ENCODE results near the gene ZNF133.
"Not testable (repeated sequence)": the region's sequence is repeated elsewhere in the genome, so short reads cannot be mapped to it uniquely, and the experiment has no call there.

ZNF133 gene

DNA sequence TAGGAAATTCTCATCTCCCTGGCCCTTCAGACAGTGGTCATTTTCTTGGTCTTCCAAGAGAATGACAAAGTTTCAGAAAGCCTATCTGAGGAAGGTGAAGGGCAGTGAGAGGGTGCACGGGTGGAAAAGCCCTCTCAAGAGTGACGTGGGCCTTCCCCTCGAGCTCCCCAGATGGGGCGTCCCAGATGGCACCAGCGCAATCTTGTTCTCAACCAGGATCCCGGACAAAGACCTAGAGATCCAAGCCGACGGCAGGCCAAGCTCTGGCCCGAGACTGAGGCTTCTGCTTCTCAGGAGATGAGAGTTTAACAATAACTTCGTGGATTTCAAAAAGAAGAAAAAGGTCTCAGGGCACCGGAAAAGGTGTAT lies 797 bp upstream of the ZNF133 start:
- DNase-seq: no peak

DNA sequence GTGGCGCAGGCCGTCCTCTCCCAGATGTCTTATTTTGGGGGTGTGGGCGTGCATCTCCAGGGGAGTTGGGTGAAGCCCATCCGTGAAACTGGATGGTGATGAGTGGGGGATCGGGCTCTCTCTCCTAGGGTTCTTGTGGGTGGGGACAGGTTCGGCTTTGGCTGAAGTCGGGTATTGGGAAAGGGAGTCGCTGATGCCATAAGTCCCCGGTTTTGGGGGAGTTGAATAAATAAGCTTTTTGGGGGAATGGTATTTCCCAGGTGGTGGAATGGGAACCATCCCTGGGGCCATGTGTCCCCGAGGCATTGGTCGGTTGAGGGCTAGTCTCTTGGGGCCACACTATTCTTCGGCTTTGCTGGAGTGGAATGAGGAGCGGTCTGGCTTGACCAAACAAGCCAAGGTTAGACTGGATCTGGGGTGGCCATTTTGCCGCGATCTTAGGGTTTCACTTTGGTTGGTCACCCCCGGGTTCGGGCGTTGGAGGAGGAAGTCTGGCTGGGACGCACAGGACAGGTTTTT lies 481 bp downstream of the ZNF133 start:
- no peak for DNase-seq

DNA sequence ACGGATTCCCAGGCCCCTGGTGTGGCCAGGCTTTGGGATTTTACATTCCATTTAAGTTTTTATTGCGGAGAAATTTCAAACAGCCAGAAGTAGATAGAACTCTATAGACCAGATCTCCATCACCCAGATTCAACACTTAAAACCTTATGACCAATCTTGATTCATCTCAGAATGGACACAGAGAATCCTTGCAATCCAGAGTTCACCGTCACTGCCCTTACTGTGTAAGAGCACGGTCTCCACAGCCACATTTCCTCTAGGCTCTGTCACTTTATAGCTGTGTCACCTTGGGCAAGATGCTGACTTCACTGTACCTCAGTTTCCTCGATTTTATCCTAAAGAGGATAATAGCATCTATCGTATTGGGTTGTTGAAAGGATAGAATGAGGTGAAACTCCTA lies 979 bp downstream of the ZNF133 start:
- no peak for DNase-seq

DNA sequence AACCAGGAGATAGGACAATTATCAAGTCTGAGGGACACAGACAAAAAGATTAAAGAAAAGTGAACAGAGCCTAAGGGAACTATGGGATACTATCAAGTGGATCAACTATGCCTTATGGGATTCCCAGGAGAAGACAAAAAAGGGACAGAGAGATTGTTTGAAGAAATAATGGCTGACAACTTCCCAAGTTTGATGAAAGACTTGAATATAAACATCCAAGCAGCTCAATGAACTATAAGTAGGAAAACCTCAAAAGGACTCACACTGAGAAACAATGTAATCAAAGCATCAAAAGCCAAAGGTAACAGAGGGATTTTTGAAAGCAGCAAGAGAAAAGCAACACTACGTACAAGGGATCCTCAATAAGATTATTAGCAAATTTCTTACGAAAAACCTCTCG lies 11.0 kb downstream of the ZNF133 start:
- DNase-seq: no peak

GRCh38 chr20:18304618-18305017 lies 16.3 kb downstream of the ZNF133 start:
- no peak for DNase-seq

DNA sequence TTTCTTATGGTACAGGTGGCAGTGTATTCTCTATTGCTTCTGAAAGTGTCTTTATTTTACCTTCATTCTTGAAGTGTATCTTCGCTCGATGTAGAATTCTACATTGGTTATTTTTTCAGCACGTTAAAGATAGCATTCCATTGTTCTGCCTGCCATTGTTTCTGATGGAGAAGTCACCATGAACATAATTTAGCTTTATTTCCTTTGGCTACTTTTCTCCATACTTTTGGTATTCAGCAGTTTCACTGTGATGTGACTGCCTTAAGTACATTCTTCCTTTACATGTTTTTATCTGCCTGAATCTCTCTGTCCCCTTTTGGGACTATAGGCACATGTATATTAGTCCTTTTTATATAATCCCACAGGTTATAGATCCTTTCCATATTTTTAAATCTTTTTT lies 19.0 kb downstream of the ZNF133 start:
- DNase-seq: no peak

DNA sequence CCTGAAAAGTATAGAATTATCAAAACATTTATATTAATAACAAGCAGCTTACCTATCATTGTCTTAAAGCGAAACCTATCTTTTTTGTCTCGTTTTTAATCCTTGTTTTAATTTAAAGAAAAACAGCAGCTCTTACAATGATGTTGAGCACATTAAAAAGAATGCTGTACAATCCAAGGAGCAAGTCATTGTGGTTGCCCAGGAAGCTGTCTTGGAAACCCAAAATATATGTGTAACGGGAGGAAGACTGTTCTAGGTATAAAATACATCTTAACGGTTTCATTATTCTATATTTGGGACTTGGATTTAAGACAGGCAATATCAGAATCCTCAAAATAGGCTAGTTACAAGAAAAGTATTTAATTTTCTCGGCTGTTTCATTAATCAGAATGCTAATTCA lies 21.7 kb downstream of the ZNF133 start:
- DNase-seq: no peak

DNA sequence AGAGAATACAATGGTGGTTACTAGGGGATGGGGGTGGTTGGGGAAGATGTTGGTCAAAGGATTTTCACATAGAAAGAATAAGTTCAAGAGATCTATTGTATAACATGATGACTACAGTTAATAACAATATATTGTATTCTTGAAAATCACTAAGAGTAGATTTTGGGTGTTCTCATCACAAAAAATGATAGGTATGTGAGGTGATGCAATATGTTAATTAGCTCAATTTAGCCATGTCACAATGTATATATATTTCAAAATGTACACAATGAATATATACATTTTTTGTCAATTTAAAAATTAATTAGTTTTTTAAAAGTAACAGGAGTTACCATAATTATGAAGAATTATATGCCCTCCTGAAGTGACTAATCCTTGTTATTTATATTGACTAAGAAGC lies 22.3 kb downstream of the ZNF133 start:
- DNase-seq: no peak

DNA sequence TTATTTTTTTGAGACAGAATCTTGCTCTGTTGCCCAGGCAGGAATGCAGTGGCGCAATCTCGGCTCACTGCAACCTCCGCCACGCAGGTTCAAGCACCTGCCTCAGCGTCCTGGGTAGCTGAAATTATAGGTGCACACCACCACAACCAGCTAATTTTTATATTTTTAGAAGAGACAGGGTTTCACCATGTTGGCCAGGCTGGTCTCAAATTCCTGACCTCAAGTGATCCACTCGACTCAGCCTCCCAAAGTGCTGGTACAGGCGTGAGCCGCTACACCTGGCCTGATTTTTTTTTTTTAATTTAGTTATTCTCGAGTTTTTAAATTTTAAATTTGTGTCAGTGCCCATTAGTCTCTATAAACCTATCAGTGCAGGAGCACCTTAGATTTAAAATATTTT lies 24.4 kb downstream of the ZNF133 start:
- DNase-seq: no peak

- DNase-seq: no peak
Observed at GRCh38 chr20:18313411-18313810, 25.1 kb downstream of the ZNF133 start.

GRCh38 chr20:18314786-18315406 lies 26.6 kb downstream of the ZNF133 start:
- DNase-seq: no peak

DNA sequence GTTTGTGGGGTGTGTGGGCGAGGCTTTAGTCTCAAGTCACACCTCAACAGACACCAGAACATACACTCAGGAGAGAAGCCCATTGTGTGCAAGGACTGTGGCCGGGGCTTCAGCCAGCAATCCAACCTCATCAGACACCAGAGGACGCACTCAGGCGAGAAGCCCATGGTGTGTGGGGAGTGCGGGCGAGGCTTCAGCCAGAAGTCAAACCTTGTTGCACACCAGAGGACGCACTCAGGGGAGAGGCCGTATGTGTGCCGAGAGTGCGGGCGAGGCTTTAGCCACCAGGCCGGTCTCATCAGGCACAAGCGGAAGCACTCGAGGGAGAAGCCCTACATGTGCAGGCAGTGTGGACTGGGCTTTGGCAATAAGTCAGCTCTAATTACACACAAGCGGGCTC lies 27.8 kb downstream of the ZNF133 start:
- no peak for DNase-seq

GRCh38 chr20:18321316-18321715 lies 33.0 kb downstream of the ZNF133 start:
- no peak for DNase-seq

- no peak for DNase-seq
Observed at GRCh38 chr20:18321976-18322950, 33.9 kb downstream of the ZNF133 start.

DNA sequence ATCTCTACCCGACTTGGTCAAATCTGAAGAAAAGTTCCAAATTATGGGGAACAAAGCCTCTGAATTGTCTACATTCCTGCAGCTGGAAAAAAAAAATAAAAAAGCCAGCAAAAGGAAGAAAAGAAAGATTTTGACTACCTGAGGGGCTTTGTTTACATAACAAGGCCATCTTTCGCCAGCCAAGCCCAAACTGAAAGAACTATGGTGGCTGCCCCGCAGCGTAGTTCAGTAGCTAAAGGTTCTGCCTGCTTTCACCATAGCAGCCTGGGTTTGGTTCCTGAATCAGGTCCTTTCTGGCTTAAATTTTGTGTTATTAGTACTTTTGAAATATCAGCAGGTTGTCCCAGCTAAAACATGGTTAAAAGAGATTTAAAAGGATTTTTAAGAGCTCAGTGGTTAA lies 35.4 kb downstream of the ZNF133 start:
- DNase-seq: no peak

DNA sequence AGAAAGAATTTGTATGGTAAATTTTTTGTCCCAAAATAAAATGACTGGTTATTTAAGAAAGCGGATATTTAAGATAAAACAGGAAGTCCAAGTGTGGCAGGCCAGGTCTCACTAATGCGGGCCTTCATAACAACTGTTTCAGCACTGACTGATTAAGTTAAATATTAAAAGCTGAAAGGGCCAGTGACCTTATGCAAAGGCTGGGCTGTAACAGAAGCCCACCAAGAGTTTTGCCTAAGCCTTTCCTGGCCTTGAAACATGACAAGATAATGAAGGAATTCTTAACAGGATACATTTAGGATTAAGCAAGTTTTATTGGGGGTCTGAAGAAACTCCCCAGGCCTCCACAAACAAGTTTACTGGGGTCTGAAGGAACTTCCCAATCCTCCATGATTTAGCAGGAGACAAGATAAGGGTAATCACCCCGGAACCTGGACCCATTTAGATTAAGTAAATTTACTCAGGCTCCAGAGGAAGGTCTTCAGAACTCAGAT lies 36.3 kb downstream of the ZNF133 start:
- DNase-seq: no peak

GRCh38 chr20:18326990-18327389 lies 38.7 kb downstream of the ZNF133 start:
- no peak for DNase-seq

GRCh38 chr20:18331694-18332093 lies 43.4 kb downstream of the ZNF133 start:
- no peak for DNase-seq

- DNase-seq: not testable (repeated sequence)
Observed at GRCh38 chr20:18349749-18350148, 61.4 kb downstream of the ZNF133 start.

- DNase-seq: no peak
Observed at GRCh38 chr20:18359854-18360253, 71.5 kb downstream of the ZNF133 start.

GRCh38 chr20:18360635-18361034 lies 72.3 kb downstream of the ZNF133 start:
- DNase-seq: no peak

DNA sequence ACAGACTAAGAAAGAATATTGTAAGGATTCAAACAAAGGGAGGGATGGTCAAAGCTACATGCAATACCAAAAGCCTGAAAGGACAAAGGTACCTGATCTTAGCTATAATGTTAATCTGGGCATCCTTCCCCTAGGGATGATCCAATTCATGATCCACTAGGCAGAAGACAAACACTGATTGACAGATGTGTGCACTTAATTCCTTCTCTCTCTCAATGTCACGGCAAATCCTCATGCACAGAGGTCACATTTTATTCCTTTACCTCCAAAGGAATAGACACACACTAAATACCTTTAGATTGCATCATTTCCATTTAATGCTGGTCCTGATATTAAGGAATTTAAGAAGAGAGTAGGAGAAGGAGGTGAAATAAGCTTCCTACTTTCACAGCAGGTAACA lies 73.4 kb downstream of the ZNF133 start:
- no peak for DNase-seq

DNA sequence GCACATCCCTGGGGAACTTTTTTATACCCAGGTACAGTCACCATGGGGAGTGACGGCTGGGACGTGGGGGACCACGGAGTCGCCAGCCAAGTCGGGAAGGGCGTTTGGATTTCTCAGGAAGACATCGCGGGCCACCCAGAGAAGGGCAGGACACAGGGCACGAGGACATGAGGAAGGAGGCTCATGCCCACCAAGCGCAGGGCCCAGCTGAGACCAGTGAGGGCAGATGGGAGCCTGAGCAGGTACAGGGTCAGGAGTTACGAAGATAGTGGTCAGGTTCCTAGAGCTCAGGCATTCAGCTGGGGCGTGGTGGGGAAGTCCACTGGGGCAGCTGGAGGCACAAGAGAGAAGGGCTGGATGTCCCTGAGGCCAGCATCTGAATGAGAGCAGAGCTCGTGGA lies 74.6 kb downstream of the ZNF133 start:
- DNase-seq: no peak

DNA sequence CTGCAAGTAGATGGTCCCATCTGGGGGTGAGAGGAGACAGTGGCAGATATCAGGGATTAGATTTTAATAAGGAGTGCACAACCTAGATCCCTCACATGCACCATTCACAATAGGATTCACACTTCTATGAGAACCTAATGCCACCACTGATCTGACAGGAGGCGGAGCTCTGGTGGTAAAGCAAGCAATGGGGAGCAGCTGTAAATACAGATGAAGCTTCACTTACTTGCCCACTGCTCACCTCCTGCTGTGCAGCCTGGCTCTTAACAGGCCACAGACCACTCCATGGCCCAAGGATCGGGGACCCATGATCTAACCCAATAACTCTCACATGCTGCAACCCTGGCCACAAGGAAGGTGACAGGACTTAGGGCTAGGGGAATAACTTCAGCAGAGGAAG lies 75.4 kb downstream of the ZNF133 start:
- no peak for DNase-seq
